Nucleus accumbens (tissue), 56 donors: ENCODE measurements around the gene CLHC1.
A peak's percentile ranks its signal among the peaks of the same experiment; 100 is the strongest.
"Not testable (repeated sequence)": the region's sequence is repeated elsewhere in the genome, so short reads cannot be mapped to it uniquely, and the experiment has no call there.

ENCODE experiments used
- DNase-seq, 56 donors: peaks; one replicate each; lab custom pipeline; 2025; lab: John Stamatoyannopoulos, UW

The CLHC1 gene

DNA sequence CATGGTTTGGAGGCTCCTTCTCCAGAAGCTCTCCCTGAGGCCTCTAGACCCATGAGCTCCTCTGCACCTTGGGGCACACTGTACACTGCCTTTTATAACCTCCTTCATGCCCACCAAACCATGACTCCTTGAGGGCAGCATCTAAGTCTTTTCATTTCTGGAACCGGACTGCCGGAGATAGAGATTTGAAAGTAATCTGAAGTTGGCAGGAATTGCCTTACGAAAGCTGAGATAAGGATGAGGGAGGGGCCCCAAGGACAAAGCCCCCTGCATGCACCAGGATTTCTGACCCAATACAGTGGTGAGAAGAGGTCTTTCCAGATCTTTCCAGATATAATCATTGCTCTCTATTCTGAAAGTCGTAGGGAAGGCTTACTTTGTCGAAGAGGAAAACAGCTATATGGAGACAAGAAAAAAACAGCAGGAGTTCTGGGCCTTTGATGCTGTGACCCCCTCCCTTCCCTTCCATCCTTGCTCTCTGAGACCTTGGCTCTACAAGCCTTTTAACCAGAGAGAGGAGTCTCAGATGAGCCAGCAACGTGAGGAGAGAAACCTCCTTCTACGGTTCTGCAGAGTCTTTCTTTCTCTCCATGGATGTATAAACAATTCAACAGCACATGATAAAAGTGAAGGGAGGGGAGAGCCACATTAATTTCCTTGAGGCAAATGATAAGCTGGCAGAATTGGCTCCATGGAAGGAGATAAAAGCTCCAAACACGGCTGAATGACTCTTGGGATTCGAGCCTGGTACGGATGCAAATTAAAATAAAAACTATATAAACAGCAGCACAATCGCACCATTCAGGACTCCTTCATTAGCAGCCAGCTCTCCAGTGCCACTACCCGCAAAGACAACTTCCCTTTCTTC, 93.8 kb downstream of the CLHC1 start:
- DNase-seq: peak in 36 of 56 donors; percentile 19 to 84 (median 62)

DNA sequence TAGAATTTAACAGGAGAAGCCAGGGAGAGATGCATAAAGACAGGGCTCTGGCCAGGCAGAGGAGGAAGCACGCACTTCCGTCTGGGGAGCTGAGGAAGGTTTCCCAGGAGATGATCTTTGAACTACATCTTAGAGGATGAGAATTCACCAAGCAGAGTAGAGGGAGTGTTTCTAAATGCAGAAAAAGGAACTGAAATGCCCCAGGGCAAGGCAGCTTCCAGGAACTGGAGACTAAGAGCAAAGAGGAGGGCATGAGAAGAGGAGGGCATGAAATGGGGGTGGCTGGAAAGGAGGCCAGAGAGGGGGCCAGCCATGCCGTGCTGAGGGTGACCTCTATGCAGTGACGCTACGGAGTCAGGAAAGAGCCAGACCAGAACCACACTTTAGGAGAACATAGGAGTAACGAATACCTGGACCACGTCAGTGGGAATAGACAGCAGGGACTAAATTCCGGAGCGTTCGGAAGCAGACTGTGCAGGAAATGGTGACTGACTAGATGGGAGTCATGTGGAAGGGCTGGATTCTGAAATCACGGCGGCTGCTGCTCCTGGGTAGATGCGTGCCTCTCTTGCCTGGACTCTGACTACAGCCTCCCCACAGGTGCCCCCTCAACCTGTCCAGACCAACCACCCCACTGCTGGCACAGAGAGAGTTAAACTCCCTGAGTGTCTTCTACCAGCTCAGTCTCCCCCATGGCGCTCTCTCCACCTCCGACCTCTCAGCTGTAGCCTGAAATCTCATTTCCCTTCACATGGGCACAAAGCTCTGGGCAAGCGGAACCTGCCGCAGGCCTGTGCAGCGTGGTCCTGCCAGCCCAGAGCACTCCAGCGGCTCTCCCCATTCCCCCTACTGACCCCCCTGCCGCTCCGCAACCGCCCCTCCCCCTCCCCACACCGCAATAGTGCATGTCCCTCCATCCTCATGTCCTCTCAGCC, 94.8 kb downstream of the CLHC1 start:
- DNase-seq: peak in 38 of 56 donors; percentile 20 to 78 (median 52)

DNA sequence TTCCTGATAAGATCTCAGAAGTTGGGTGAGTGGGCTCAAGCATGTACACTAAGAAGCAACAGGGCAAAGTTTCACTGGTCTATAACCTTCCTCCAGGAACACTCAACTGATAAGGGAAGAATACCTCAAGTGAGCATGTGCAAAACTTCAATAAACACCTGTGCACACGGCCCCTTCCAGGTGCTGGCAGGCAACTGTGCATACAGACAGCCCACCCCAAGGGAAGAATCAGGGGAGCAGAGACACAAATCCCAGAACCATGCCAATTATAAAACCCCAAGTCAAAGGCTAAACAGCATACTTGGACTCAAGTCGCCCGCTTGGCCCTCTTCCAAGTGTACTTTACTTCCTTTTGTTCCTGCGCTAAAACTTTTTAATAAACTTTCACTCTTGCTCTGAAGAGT, 96.0 kb downstream of the CLHC1 start:
- DNase-seq: no peak

DNA sequence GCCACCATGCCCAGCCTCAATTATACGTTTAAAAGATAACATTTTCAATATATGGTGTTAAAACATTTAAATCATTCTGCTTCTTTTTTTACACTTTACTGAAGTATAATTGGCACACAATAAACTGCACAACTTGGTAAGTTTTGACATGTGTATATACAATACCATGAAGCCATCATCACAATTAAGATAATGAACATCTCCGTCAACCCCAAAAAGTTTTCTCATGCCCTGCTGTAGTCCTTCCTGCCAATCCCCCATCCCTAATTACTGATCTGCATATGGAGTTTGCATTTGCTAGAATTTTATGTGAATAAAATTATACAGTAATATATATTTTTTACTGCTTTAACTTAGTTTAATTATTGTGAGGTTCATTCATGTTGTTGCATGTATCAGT, 96.6 kb downstream of the CLHC1 start:
- no peak for DNase-seq

DNA sequence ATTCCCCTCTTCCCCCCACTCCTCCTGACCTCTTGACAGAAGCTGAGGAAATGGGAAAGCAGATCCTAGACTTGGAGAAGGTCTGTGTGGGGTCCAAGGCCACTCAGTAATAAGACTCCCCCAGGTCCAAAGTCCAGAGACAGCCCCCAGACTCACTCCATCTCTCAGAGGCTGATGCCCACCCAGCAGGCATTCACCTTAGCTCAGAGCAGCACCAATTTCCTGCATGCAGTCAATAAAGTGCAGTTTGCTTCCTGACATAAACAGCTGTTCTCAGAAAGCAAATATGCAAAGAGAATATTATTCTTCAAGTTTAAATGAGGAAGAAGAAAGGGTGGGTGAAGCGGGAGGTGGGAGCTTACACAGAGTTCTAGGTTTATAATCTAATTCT, 97.8 kb downstream of the CLHC1 start:
- DNase-seq: no peak

DNA sequence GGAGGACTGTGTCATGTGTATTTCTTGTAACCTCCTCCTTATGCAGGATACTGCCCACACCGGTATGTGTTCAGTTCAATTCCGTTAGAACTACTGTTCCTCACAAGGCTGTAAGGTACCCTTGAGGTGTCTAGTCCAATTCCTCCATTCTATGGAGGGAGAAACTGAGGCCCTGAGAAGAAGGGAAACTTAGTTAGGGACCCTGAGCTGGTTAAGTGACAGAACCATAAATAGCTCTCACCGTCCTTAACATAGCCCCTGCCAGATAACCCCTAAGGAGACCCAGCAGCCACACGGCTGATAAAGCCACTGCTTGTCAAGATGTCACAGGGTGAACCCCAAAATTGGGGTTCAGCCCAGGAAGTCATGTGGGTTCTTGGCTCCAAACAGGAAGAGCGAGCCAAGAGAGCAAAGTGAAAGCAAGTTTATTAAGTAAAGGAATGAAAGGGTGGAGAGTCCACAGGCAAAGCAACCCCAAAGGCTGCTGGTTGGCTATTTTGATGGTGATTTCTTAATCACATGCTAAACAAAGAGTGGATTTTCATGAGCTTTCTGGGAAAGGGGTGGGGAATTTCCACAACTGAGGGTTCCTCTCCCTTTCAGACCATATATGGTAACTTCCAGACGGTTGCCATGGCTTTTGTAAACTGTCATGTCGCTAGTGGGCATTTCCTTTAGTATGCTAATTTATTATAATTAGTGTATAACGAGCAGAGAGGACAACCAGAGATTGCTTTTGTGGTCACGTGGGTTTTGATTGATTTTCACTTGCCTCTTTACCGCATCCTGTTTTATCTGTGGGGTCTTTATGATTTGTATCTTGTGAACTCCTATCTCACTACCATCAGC, 98.4 kb downstream of the CLHC1 start:
- peak in 44 of 56 donors; percentile 27 to 88 (median 68) for DNase-seq

DNA sequence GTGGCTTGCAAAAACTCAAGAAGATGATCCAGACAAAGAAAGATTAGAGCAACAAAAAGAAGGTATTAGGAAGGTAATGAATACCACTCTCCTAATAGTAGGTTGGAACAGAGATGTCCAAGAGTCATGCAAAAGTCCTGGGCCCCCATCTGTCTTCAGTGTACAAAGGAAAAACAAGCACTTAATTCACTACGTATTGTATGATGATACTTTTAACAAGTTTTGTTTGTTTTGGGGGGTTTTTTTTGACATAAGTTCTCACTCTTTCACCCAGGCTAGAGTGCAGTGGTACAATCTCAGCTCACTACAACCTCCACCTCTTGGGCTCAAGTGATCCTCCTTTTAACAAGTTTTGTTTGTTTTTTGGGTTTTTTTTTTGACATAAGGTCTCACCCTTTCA, 101.2 kb downstream of the CLHC1 start:
- DNase-seq: no peak

DNA sequence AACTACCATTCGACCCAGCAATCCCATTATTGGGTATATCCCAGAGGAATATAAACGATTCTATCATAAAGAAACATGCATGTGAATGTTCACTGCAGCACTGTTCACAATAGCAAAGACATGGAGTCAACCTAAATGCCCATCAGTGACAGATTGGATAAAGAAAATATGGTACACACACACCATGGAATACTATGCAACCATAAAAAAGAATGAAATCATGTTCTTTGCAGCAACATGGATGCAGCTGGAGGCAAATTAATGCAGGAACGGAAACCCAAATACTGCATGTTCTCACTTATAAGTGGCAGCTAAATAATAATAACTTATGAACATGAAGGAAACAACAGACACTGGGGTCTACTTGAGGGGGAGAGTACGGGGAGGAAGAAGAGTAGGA, 105.5 kb downstream of the CLHC1 start:
- DNase-seq: not testable (repeated sequence)
